ENCODE results near the gene EWSR1. TPM values are rescaled to one million over a fixed set of nuclear protein-coding genes. Genes with fewer than 3 reads are reported as not detected.

The EWSR1 gene
- total RNA-seq, 1 donor from 2014 or later = 281 TPM

GRCh38 chr22:29219881-29220670, 48.0 kb upstream of the EWSR1 start:
- Mint-ChIP-seq H3K36me3 (peaks cover 4% of the 10 kb centered on the region), H3K4me1 (peaks cover 22% of the 10 kb centered on the region), H3K27me3 (ENCODE audit: insufficient read depth, low read depth) (peaks cover 4% of the 10 kb centered on the region), H3K9me3 (no peaks in the 10 kb centered on the region), H3K27ac (peak overlapping the region; percentile 86), H3K4me3 (no peak overlapping the region)
- no peaks in the 10 kb centered on the region for H3F3A ChIP-seq (ENCODE audit: low read depth)
- H3K4me1 ChIP-seq = peaks cover 11% of the 10 kb centered on the region
- TF ChIP-seq EZH2phosphoT487 (IDR thresholded peaks at IDR 0.05) = no peak
- H3K79me2 ChIP-seq (ENCODE audit: low read depth) = no peaks in the 10 kb centered on the region
- H3K27me3 ChIP-seq = no peaks in the 10 kb centered on the region
- no peak overlapping the region for H3K9ac ChIP-seq
- H3K9me3 ChIP-seq (ENCODE audit: low read depth) = no peaks in the 10 kb centered on the region
- no peak for DNase-seq (ENCODE audit: low spot score)
- no peak overlapping the region for H3K4me3 ChIP-seq
- H3K27ac ChIP-seq = no peak overlapping the region
- no peak overlapping the region for H3K4me2 ChIP-seq
- H2AFZ ChIP-seq (replicated peaks) = no peak overlapping the region
- no peaks in the 10 kb centered on the region for H3K36me3 ChIP-seq
- no peaks in the 10 kb centered on the region for H4K20me1 ChIP-seq (ENCODE audit: low read depth)

- DNase-seq (ENCODE audit: low spot score) = no peak
- H3K4me1 ChIP-seq = peaks cover 13% of the 10 kb centered on the region
- no peak overlapping the region for H3K4me3 ChIP-seq
- no peaks in the 10 kb centered on the region for H3K79me2 ChIP-seq (ENCODE audit: low read depth)
- no peaks in the 10 kb centered on the region for H3K36me3 ChIP-seq
- Mint-ChIP-seq H3K36me3 (peaks cover 9% of the 10 kb centered on the region), H3K27ac (no peak overlapping the region), H3K9me3 (no peaks in the 10 kb centered on the region), H3K27me3 (ENCODE audit: insufficient read depth, low read depth) (peaks cover 5% of the 10 kb centered on the region), H3K4me3 (no peak overlapping the region), H3K4me1 (peaks cover 22% of the 10 kb centered on the region)
- H3K27me3 ChIP-seq = no peaks in the 10 kb centered on the region
- H2AFZ ChIP-seq (replicated peaks) = no peak overlapping the region
- no peaks in the 10 kb centered on the region for H3K9me3 ChIP-seq (ENCODE audit: low read depth)
- no peak overlapping the region for H3K27ac ChIP-seq
- H3K4me2 ChIP-seq = no peak overlapping the region
- H3K9ac ChIP-seq = no peak overlapping the region
- no peak for TF ChIP-seq EZH2phosphoT487 (IDR thresholded peaks at IDR 0.05)
- no peak for TF ChIP-seq EZH2 (IDR thresholded peaks at IDR 0.05)
- TF ChIP-seq CTCF (IDR thresholded peaks at IDR 0.05) = no peak
- no peaks in the 10 kb centered on the region for H4K20me1 ChIP-seq (ENCODE audit: low read depth)
- H3F3A ChIP-seq (ENCODE audit: low read depth) = no peaks in the 10 kb centered on the region
Observed at GRCh38 chr22:29224121-29224858, 43.8 kb upstream of the EWSR1 start.

GRCh38 chr22:29224859-29225410, 43.1 kb upstream of the EWSR1 start:
- Histone ChIP-seq H3K4me3 (no peak overlapping the region), H2AFZ (replicated peaks) (no peak overlapping the region), H3K36me3 (no peaks in the 10 kb centered on the region), H3F3A (ENCODE audit: low read depth) (no peaks in the 10 kb centered on the region), H3K4me2 (no peak overlapping the region), H3K79me2 (ENCODE audit: low read depth) (no peaks in the 10 kb centered on the region), H4K20me1 (ENCODE audit: low read depth) (no peaks in the 10 kb centered on the region), H3K27me3 (no peaks in the 10 kb centered on the region), H3K9me3 (ENCODE audit: low read depth) (no peaks in the 10 kb centered on the region), H3K27ac (no peak overlapping the region), H3K9ac (no peak overlapping the region), H3K4me1 (peaks cover 13% of the 10 kb centered on the region)
- Mint-ChIP-seq H3K4me3 (no peak overlapping the region), H3K27ac (no peak overlapping the region), H3K9me3 (no peaks in the 10 kb centered on the region), H3K27me3 (ENCODE audit: insufficient read depth, low read depth) (peaks cover 5% of the 10 kb centered on the region), H3K4me1 (peaks cover 20% of the 10 kb centered on the region), H3K36me3 (peaks cover 6% of the 10 kb centered on the region)
- no peak for TF ChIP-seq CTCF (IDR thresholded peaks at IDR 0.05)
- TF ChIP-seq EZH2 (IDR thresholded peaks at IDR 0.05) = no peak
- DNase-seq (ENCODE audit: low spot score) = no peak
